Lung (tissue), 12 donors: ENCODE data around the gene PPY. TPM values are rescaled to one million over a fixed set of nuclear protein-coding genes. Genes with fewer than 3 reads are reported as not detected.

Experiments
- ATAC-seq: fragments of 200-7000 bp; cut with Tn5 transposase; one replicate; pipeline ENCODE4 v1.9.1; 2020; ENCODE audit warnings: moderate number of reproducible peaks; ENCODE audit not compliant: insufficient read depth, low FRiP score
- DNase-seq, 3 donors: peaks; one replicate each; pipeline ENCODE4 v3.0.0-alpha.2; 2013 to 2017
- H3K27ac ChIP-seq, 2 donors: one replicate each; pipeline ENCODE4 v1.5.1; 2013; ENCODE audit warnings: mild to moderate bottlenecking in 2 of 2, moderate library complexity in 2 of 2, control low read depth in 1 of 2, inconsistent platforms in 1 of 2, low read depth in 1 of 2, low read length in 1 of 2
- H3K27me3 ChIP-seq, 3 donors: one replicate each; pipeline ENCODE4 v1.5.1; 2013; ENCODE audit warnings: low read length in 2 of 3; ENCODE audit not compliant: control insufficient read depth in 3 of 3, insufficient read depth in 3 of 3
- H3K36me3 ChIP-seq, 4 donors: one replicate each; pipeline ENCODE4 v1.5.1; 2013; ENCODE audit warnings: low read length in 4 of 4, mild to moderate bottlenecking in 1 of 4, moderate library complexity in 1 of 4; ENCODE audit not compliant: control insufficient read depth in 4 of 4, insufficient read depth in 4 of 4
- H3K4me1 ChIP-seq, 5 donors: one replicate each; pipeline ENCODE4 v1.5.1; 2013; ENCODE audit warnings: low read length in 5 of 5, mild to moderate bottlenecking in 2 of 5, moderate library complexity in 1 of 5; ENCODE audit not compliant: control insufficient read depth in 5 of 5, insufficient read depth in 5 of 5
- H3K4me3 ChIP-seq: one replicate; pipeline ENCODE4 v1.5.1; 2013; ENCODE audit warnings: mild to moderate bottlenecking, control low read depth, moderate library complexity
- H3K9ac ChIP-seq, 2 donors: one replicate each; pipeline ENCODE4 v1.5.1; 2013; ENCODE audit warnings: low read length in 2 of 2, control low read depth in 1 of 2; ENCODE audit not compliant: insufficient read depth in 1 of 2
- H3K9me3 ChIP-seq, 4 donors: one replicate each; pipeline ENCODE4 v1.5.1; 2013; ENCODE audit warnings: low read length in 3 of 4, mild to moderate bottlenecking in 1 of 4, moderate library complexity in 1 of 4; ENCODE audit not compliant: control insufficient read depth in 4 of 4, insufficient read depth in 3 of 4
- CTCF ChIP-seq: IDR thresholded peaks from 2 replicates; pipeline ENCODE4 v1.5.1; 2012; ENCODE audit warnings: mild to moderate bottlenecking; ENCODE audit errors: control extremely low read depth, extremely low read depth
- WGBS, 2 donors: extraction: QIAGEN DNeasy Blood & Tissue Kit; methylation state at CpG; one replicate each; pipeline ENCODE4 v1.1.7; 2013; 5-methylcytosine and 5-hydroxymethylcytosine counted together
- polyA plus RNA-seq, 2 donors: library from polyadenylated mRNA; stranded (reverse); fragments of 200-250 nt; gene quantifications; one replicate each; pipeline ENCODE4 v1.2.1, GENCODE V29; 2013
- total RNA-seq, 2 donors: library from RNA; depleted of rRNA in 1 of 2; stranded (reverse); fragments of >200 nt in 1 of 2; gene quantifications; one replicate each; pipeline ENCODE4 v1.2.1, GENCODE V29; 2014 to 2021
- donor health status: control.
- donor health status: control.
- donor health status: Bipolar disorder and iron deficiency.
- donor health status: healthy.
- donor health status: DM: yes; HTN: yes; CAD: no.

The PPY gene
- total and polyA plus RNA-seq, 4 donors = not detected

GRCh38 chr17:43918026-43918389 lies 24.3 kb downstream of the PPY start:
- H3K36me3 ChIP-seq = no peaks in the 10 kb centered on the region
- no peak for TF ChIP-seq CTCF
- H3K4me1 ChIP-seq = peaks cover 0 to 9% (median 1%) of the 10 kb centered on the region in 5 donors
- H3K27ac ChIP-seq = no peak overlapping the region
- DNase-seq = no peak
- H3K9ac ChIP-seq = no peak overlapping the region
- ATAC-seq = no peak
- 48 to 60% methylated on average over 13 of the region's 13 CpGs for WGBS, 2 donors
- H3K27me3 ChIP-seq = peaks cover 0 to 24% (median 12%) of the 10 kb centered on the region in 3 donors
- H3K4me3 ChIP-seq = no peak overlapping the region
- H3K9me3 ChIP-seq = no peaks in the 10 kb centered on the region

- Histone ChIP-seq H3K4me1 (peaks cover 0 to 9% (median 6%) of the 10 kb centered on the region in 5 donors), H3K27ac (no peak overlapping the region), H3K36me3 (no peaks in the 10 kb centered on the region), H3K9ac (no peak overlapping the region), H3K27me3 (peaks cover 0 to 28% (median 15%) of the 10 kb centered on the region in 3 donors), H3K9me3 (no peaks in the 10 kb centered on the region), H3K4me3 (no peak overlapping the region)
- 8 to 10% methylated on average over 43 of the region's 43 CpGs for WGBS, 2 donors
- peak; percentile 30 to 40 (median 36) for DNase-seq
- peak; percentile 28 for TF ChIP-seq CTCF
- ATAC-seq = no peak
These were observed 24.8 kb downstream of the PPY start for GRCh38 chr17:43917348-43918025.

GRCh38 chr17:43917016-43917347 lies 25.3 kb downstream of the PPY start:
- no peak overlapping the region for H3K9ac ChIP-seq
- ATAC-seq (no peak), DNase-seq (no peak)
- peaks cover 0 to 9% (median 6%) of the 10 kb centered on the region in 5 donors for H3K4me1 ChIP-seq
- H3K27ac ChIP-seq = no peak overlapping the region
- H3K4me3 ChIP-seq = no peak overlapping the region
- H3K9me3 ChIP-seq = no peaks in the 10 kb centered on the region
- H3K27me3 ChIP-seq = peaks cover 0 to 29% (median 15%) of the 10 kb centered on the region in 3 donors
- no peaks in the 10 kb centered on the region for H3K36me3 ChIP-seq
- TF ChIP-seq CTCF = no peak
- 61% methylated on average over 8 of the region's 8 CpGs for WGBS, 2 donors

GRCh38 chr17:43916385-43916784 lies 25.9 kb downstream of the PPY start:
- Histone ChIP-seq H3K36me3 (no peaks in the 10 kb centered on the region), H3K9me3 (no peaks in the 10 kb centered on the region), H3K9ac (no peak overlapping the region), H3K4me3 (no peak overlapping the region), H3K4me1 (peaks cover 0 to 9% (median 6%) of the 10 kb centered on the region in 5 donors), H3K27ac (no peak overlapping the region), H3K27me3 (peaks cover 0 to 29% (median 15%) of the 10 kb centered on the region in 3 donors)
- 75 to 81% methylated on average over 4 of the region's 4 CpGs for WGBS, 2 donors
- TF ChIP-seq CTCF = no peak
- ATAC-seq (no peak), DNase-seq (no peak)
